ENCODE data around the gene OSCP1. TPM values are rescaled to one million over a fixed set of nuclear protein-coding genes. Genes with fewer than 3 reads are reported as not detected.

Gene OSCP1
- total RNA-seq (2022; extraction: Qiagen RNA extraction) = 4.9 to 7.0 TPM (median 5.9 TPM) in 5 replicates

GRCh38 chr1:36450270-36450918 is at the start of gene OSCP1:
TSS of gene OSCP1 (minus strand) at chr1:36450451. CDS start at chr1:36450369, 82 bp downstream.

GRCh38 chr1:36482724-36483388 is 32.6 kb upstream of the OSCP1 start, which contains the start of gene CSF3R:
TSS of gene CSF3R (minus strand) at chr1:36482913. CDS start at chr1:36479496, 3,417 bp downstream.

GRCh38 chr1:36463803-36464604 is 13.8 kb upstream of the OSCP1 start, which contains the start of gene MRPS15:
TSS of gene MRPS15 (minus strand) at chr1:36464384. CDS start at chr1:36464275, 109 bp downstream.

GRCh38 chr1:36397378-36398230 is 52.6 kb downstream of the OSCP1 start, which contains the start of gene LSM10:
TSS of gene LSM10 (minus strand) at chr1:36397908. CDS start at chr1:36394129, 3,779 bp downstream.

GRCh38 chr1:36385410-36386264 is 64.6 kb downstream of the OSCP1 start, which contains the start of gene STK40:
TSS of gene STK40 (minus strand) at chr1:36385924. CDS start at chr1:36361332, 24,592 bp downstream.

Other genes starting within 250 kb of the OSCP1 start
- gene THRAP3, start 226.0 kb downstream of the OSCP1 start, total RNA-seq (2022; extraction: Qiagen RNA extraction) = 52.4 to 66.8 TPM (median 56.7 TPM) in 5 replicates
- gene SH3D21, start 144.1 kb downstream of the OSCP1 start, total RNA-seq (2022; extraction: Qiagen RNA extraction) = 1.6 to 2.5 TPM (median 1.9 TPM) in 5 replicates
- gene EVA1B, start 126.8 kb downstream of the OSCP1 start, total RNA-seq (2022; extraction: Qiagen RNA extraction) = 10.5 to 24.4 TPM (median 21.8 TPM) in 5 replicates
- 9.4 to 11.8 TPM (median 11.3 TPM) in 5 replicates for gene STK40, start 64.5 kb downstream of the OSCP1 start, total RNA-seq (2022; extraction: Qiagen RNA extraction)
- gene LSM10, start 52.5 kb downstream of the OSCP1 start, total RNA-seq (2022; extraction: Qiagen RNA extraction) = 38.7 to 50.3 TPM (median 46.8 TPM) in 5 replicates
- 72.0 to 87.4 TPM (median 81.7 TPM) in 5 replicates for gene MRPS15, start 13.9 kb upstream of the OSCP1 start, total RNA-seq (2022; extraction: Qiagen RNA extraction)
- gene CSF3R, start 32.5 kb upstream of the OSCP1 start, total RNA-seq (2022; extraction: Qiagen RNA extraction) = not detected in 5 replicates

Measured in A549 treated with CORT108297 at 1 μM for 4 hours (cell line).